Heart left ventricle (tissue), 16 donors: ENCODE measurements around the gene PTBP1. TPM values are rescaled to one million over a fixed set of nuclear protein-coding genes. Genes with fewer than 3 reads are reported as not detected.

Experiments used
- ATAC-seq, 4 donors: fragments of 200-7000 bp; cut with Tn5 transposase; one replicate each; pipeline ENCODE4 v1.9.1; 2020 to 2022; ENCODE audit warnings: moderate library complexity in 4 of 4, mild to moderate bottlenecking in 3 of 4, moderate number of reproducible peaks in 1 of 4
- DNase-seq, 5 donors: peaks; one replicate each; pipeline ENCODE4 v3.0.0-alpha.2; 2020
- H3K27ac ChIP-seq, 12 donors: fragments of 200-600 bp; sonication (generic) in 4 of 12; one replicate each; pipeline versions ENCODE4 v1.5.0 to v1.8.0; 2016 to 2022; ENCODE audit warnings: mild to moderate bottlenecking in 2 of 12
- H3K27me3 ChIP-seq, 9 donors: fragments of 200-600 bp; sonication (generic) in 2 of 9; one replicate each; pipeline versions ENCODE4 v1.5.1 to v1.8.0; 2016 to 2022; ENCODE audit warnings: mild to moderate bottlenecking in 3 of 9
- H3K36me3 ChIP-seq, 9 donors: fragments of 200-600 bp; sonication (generic) in 2 of 9; one replicate each; pipeline versions ENCODE4 v1.5.0 to v1.8.0; 2018 to 2022; ENCODE audit warnings: mild to moderate bottlenecking in 2 of 9
- H3K4me1 ChIP-seq, 12 donors: fragments of 200-600 bp; sonication (generic) in 4 of 12; one replicate each; pipeline versions ENCODE4 v1.5.0 to v1.8.0; 2016 to 2022; ENCODE audit warnings: mild to moderate bottlenecking in 3 of 12
- H3K4me3 ChIP-seq, 12 donors: fragments of 200-600 bp; sonication (generic) in 4 of 12; one replicate each; pipeline versions ENCODE4 v1.5.0 to v1.8.0; 2017 to 2022; ENCODE audit warnings: mild to moderate bottlenecking in 9 of 12, moderate library complexity in 4 of 12
- H3K9me3 ChIP-seq, 12 donors: fragments of 200-600 bp; sonication (generic) in 4 of 12; one replicate each; pipeline versions ENCODE4 v1.5.0 to v1.8.0; 2016 to 2022; ENCODE audit warnings: mild to moderate bottlenecking in 1 of 12
- POLR2A ChIP-seq, 2 donors: fragments of 450-650 bp; IDR thresholded peaks; one replicate each; pipeline ENCODE4 v1.6.1; 2017; ENCODE audit warnings: antibody characterized with exemption in 2 of 2, mild to moderate bottlenecking in 2 of 2, moderate library complexity in 2 of 2
- WGBS, 4 donors: extraction: QIAGEN DNeasy Blood & Tissue Kit in 2 of 4; methylation state at CpG; one replicate each; pipeline versions ENCODE4 v1.1.5 to v1.1.7; 2013 to 2018; 5-methylcytosine and 5-hydroxymethylcytosine counted together
- intact Hi-C, 10 donors: fragments of 100-400 bp; cut with DNase I; formaldehyde crosslinking; loops; one replicate each; pipeline versions ENCODE4 v1.11.1 to v1.14.2; 2022
- polyA plus RNA-seq, 2 donors: library from polyadenylated mRNA; stranded (reverse); fragments of 200-250 nt; gene quantifications; one replicate each; pipeline ENCODE4 v1.2.3, GENCODE V29; 2013
- total RNA-seq, 9 donors: library from RNA; depleted of rRNA in 2 of 9; stranded (reverse); fragments of >200 nt in 2 of 9; fragmentation: NEBNext Ultra II Directional in 3 of 9; extraction: Animal tissue kit (Norgen Biotek cat#: 25700) in 3 of 9; gene quantifications; one replicate each; pipeline versions ENCODE4 v1.1.0 to v1.2.4, GENCODE V29; 2016 to 2023
- TF ChIP-seq, protein P1 (sequence below), 12 donors: fragments of 200-600 bp; sonication (generic) in 4 of 12; IDR thresholded peaks; one replicate each; pipeline versions ENCODE4 v1.5.0 to v1.8.0; 2018 to 2022; ENCODE audit warnings: antibody characterized with exemption in 12 of 12, mild to moderate bottlenecking in 5 of 12
- donor health status: ischemic (EF 13 %, LVEDD 7.1; RV severe dilation, severe dysfunction).
- donor health status: healthy with polysubstance abuse.
- donor health status: DM: no; HTN: yes; CAD: no.
- donor health status: DM: no; HTN: no; CAD: no.
- donor health status: ischemic (EF 25% LVEDD 6.9; RV normal size, moderate dysfunction).
- donor health status: ischemic (EF 25% LVEDD 5.7; RV mildly dilated, moderate dysfunction).
- donor health status: healthy.
- donor health status: DM: yes; HTN: yes; CAD: no.
- donor health status: ischemic (EF 35%, LVEDD 5.7; RV mildly dilated, moderate dysfunction).
- donor health status: nonischemic (EF 11% LVEDD 7.7; RV severe dilation, severe dysfunction).
- donor health status: DM: yes; HTN: yes; CAD: no.
- donor health status: PGD.
- donor health status: ischemic (EF 29% LVEDD 5.4; RV normal size, mild dysfunction).
- donor health status: nonischemic (EF 23%, LVEDD 6.1; RV moderate dilation, normal function).

PTBP1 gene
- total and polyA plus RNA-seq, 11 donors = 39.2 to 144 (median 55.1) TPM

DNA sequence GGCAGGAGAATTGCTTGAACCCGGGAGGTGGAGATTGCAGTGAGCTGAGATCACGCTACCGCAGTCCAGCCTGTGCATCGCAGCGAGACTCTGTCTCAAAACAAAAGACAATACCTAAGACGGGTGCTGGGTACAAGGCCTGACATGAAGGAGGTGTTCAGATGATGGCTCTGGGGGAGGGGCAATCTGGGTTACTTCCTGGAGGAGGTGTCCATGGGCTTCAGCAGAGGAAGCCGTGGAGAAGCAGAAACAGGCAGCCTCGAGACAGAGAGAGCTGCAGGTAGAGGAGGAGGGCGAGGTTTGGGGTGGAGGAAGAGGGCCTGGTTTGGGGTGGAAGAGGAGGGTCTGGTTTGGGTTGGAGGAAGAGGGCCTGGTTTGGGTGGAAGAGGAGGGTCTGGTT lies 42.7 kb upstream of the PTBP1 start:
- DNase-seq (no peak), ATAC-seq (no peak)
- Histone ChIP-seq H3K27ac (no peak overlapping the region), H3K4me1 (no peaks in the 10 kb centered on the region), H3K4me3 (no peak overlapping the region), H3K36me3 (no peaks in the 10 kb centered on the region), H3K27me3 (peaks cover 0 to 17% (median 0%) of the 10 kb centered on the region in 9 donors), H3K9me3 (peaks cover 0 to 15% (median 9%) of the 10 kb centered on the region in 12 donors)
- 87 to 91% (median 88%) methylated on average over 9 of the region's 9 CpGs for WGBS, 4 donors
- intact Hi-C loops = no loop called here
- no peak for TF ChIP-seq POLR2A (IDR thresholded peaks at IDR 0.05)
- TF ChIP-seq, protein P1, sequence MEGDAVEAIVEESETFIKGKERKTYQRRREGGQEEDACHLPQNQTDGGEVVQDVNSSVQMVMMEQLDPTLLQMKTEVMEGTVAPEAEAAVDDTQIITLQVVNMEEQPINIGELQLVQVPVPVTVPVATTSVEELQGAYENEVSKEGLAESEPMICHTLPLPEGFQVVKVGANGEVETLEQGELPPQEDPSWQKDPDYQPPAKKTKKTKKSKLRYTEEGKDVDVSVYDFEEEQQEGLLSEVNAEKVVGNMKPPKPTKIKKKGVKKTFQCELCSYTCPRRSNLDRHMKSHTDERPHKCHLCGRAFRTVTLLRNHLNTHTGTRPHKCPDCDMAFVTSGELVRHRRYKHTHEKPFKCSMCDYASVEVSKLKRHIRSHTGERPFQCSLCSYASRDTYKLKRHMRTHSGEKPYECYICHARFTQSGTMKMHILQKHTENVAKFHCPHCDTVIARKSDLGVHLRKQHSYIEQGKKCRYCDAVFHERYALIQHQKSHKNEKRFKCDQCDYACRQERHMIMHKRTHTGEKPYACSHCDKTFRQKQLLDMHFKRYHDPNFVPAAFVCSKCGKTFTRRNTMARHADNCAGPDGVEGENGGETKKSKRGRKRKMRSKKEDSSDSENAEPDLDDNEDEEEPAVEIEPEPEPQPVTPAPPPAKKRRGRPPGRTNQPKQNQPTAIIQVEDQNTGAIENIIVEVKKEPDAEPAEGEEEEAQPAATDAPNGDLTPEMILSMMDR (IDR thresholded peaks at IDR 0.05) = no peak

GRCh38 chr19:755063-755462 lies 42.2 kb upstream of the PTBP1 start:
- H3K4me1 ChIP-seq = no peaks in the 10 kb centered on the region
- 80 to 91% (median 83%) methylated on average over 11 to 15 of the region's 15 CpGs for WGBS, 4 donors
- ATAC-seq = no peak
- DNase-seq = no peak
- no peaks in the 10 kb centered on the region for H3K36me3 ChIP-seq
- H3K4me3 ChIP-seq = no peak overlapping the region
- peaks cover 0 to 15% (median 9%) of the 10 kb centered on the region in 12 donors for H3K9me3 ChIP-seq
- no peak overlapping the region for H3K27ac ChIP-seq
- intact Hi-C loops = no loop called here
- H3K27me3 ChIP-seq = peaks cover 0 to 17% (median 0%) of the 10 kb centered on the region in 9 donors
- TF ChIP-seq, protein P1 (IDR thresholded peaks at IDR 0.05) = no peak
- no peak for TF ChIP-seq POLR2A (IDR thresholded peaks at IDR 0.05)

GRCh38 chr19:756236-756635 lies 41.0 kb upstream of the PTBP1 start:
- no peaks in the 10 kb centered on the region for H3K36me3 ChIP-seq
- H3K27me3 ChIP-seq = peaks cover 0 to 9% (median 0%) of the 10 kb centered on the region in 9 donors
- no peak overlapping the region for H3K27ac ChIP-seq
- intact Hi-C loops = no loop called here
- peaks cover 0 to 15% (median 9%) of the 10 kb centered on the region in 12 donors for H3K9me3 ChIP-seq
- ATAC-seq = no peak
- no peak for DNase-seq
- H3K4me1 ChIP-seq = no peaks in the 10 kb centered on the region
- no peak overlapping the region for H3K4me3 ChIP-seq
- TF ChIP-seq POLR2A (IDR thresholded peaks at IDR 0.05) = no peak
- TF ChIP-seq, protein P1 (IDR thresholded peaks at IDR 0.05) = no peak

GRCh38 chr19:756821-757688 lies 40.2 kb upstream of the PTBP1 start:
- TF ChIP-seq POLR2A (IDR thresholded peaks at IDR 0.05) = no peak
- no peak overlapping the region for H3K27ac ChIP-seq
- peaks cover 0 to 1% (median 0%) of the 10 kb centered on the region in 9 donors for H3K27me3 ChIP-seq
- intact Hi-C loops = no loop called here
- 83 to 89% (median 88%) methylated on average over 15 to 36 of the region's 36 CpGs for WGBS, 4 donors
- H3K4me3 ChIP-seq = no peak overlapping the region
- H3K9me3 ChIP-seq = peaks cover 0 to 15% (median 9%) of the 10 kb centered on the region in 12 donors
- H3K4me1 ChIP-seq = no peaks in the 10 kb centered on the region
- no peaks in the 10 kb centered on the region for H3K36me3 ChIP-seq
- DNase-seq (no peak), ATAC-seq (no peak)
